Islet of Langerhans (tissue), 1 donor: ENCODE measurements around the gene MAEL.
"Not testable (repeated sequence)": the region's sequence is repeated elsewhere in the genome, so short reads cannot be mapped to it uniquely, and the experiment has no call there.

Source experiments
- FAIRE-seq: peaks from one replicate; lab custom pipeline; 2011; peaks lifted over from hg19 to GRCh38; lab: Jason Lieb, UNC

MAEL gene

DNA sequence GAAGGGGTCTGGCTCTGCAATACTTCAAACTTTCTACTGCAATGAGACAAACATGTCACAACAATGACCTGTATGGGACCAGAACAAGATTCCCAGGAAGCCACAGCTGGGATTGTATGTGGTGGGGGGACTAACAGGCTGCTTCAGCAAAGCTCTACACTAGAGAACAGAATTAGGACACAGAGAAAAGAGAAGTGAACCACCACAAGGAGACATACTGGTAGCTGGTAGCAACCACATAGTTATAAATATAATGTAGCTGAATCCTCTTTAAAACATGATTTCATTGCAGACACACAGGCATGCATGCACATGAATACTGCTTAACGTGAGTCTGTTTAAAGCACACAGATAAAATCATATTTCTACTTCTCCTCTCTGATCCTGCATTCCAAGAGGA, 10.3 kb upstream of the MAEL start:
- FAIRE-seq = no peak

DNA sequence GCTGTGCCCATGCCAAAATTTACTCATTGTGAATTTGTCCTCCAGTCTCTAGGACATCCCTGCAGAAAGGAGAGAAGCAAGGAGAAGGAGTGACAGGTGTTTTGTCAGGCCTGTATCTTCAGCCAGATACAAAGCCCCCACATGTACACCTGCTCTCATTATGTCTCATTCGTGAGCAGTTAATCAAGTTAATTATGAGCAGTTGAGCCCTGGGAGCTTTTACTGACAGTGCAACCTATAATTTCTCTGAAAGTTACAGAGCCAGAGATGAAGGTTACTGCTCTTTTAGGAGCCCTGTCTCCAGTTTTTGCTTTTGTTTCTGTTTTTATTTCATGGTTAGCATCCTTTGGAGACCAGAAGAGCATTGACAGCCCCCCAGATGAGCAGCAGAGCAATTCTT, 8.7 kb upstream of the MAEL start:
- no peak for FAIRE-seq

DNA sequence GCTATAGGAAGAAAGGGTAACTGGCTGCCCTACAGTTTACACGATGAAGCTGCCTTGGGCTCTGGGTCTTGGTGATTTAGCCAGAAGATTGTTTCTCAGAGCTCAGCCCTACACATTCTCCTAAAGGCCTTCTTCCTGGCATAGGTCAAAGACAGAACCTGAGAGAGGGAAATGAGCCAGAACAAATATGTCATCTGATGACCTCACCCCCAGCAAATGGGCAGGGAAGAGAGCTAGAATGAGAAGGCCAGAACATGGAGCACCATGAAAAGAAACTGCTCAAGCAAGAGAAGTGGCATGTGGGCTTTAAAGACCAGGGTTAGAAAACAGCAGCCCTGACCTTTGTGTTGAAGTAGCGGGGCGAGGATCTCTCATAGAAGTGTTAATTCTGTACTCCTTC, 8.3 kb upstream of the MAEL start:
- peak; percentile 49 for FAIRE-seq

DNA sequence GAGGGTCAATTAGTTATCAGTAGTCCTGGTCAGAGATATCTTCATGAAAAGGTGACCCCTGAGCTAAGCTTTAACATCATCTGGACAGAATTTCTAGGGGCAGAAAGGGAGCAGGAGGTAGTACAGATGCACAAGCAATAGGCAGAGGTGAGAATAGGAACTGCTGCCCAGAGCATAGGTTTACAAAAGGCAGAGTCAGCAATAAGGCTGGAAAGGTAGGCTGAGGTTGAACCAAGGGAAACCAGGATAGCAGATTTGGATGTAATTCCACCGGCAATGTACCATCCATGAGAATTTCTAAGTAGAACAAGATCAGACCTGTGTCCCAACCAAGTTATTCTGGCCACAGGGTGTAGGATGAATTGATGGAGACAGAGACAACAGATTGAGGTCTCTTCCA, 7.5 kb upstream of the MAEL start:
- FAIRE-seq = no peak

DNA sequence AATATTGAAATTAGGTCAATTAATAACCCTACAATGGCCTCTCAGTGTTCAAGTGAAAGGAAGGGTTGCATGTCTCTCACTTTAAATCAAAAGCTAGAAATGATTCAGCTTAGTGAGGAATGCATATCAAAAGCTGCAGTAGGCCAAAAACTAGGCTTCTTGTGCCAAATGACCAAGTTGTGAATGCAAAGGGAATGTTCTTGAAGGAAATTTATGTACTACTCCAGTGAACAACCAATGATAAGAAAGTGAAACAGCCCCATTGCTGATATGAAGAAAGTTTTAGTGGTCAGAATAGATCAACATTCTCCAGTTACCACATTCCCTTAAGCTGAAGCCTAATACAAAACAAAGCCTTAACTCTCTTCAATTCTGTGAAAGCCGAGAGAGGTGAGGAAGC, 10.0 kb downstream of the MAEL start:
- FAIRE-seq = no peak

DNA sequence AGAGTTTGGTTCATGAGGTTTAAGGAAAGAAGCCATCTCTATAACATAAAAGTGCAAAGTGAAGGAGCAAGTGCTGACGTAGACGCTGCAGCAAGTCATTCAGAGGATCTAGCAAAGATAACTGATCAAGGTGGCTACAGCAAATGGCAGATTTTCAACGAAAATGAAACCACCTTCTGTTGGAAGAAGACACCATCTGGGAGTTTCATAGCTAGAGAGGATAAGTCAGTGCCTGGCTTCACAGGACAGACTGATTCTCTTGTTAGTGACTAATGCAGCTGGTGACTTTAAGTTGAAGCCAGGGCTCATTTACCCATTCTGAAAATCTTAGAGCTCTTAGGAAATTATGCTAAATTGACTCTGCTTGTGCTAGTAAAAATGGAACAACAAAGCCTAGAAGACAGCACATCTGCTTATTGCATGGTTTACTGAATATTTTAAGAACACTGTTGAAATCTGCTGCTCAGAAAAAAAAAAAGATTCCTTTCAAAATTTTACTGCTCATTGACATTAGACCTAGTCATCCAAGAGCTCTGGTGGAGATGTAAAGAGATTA, 10.5 kb downstream of the MAEL start:
- FAIRE-seq = no peak

DNA sequence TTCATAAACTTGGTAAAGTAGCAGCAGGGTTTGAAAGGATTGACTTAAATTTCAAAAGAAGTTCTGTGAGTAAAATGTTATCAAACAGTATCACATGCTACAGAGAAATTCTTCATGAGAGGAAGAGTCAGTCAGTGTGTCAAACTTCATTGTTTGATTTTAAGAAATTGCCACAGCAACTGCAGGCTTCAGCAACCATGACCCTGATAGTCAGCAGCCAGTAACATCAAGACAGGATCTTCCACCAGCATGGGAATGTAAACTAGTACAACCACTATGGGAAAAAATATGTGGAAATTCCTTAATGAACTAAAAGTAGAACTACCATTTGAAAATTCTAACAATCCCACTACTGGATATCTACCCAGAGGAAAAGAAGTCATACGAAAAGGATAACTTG, 11.5 kb downstream of the MAEL start:
- no peak for FAIRE-seq

DNA sequence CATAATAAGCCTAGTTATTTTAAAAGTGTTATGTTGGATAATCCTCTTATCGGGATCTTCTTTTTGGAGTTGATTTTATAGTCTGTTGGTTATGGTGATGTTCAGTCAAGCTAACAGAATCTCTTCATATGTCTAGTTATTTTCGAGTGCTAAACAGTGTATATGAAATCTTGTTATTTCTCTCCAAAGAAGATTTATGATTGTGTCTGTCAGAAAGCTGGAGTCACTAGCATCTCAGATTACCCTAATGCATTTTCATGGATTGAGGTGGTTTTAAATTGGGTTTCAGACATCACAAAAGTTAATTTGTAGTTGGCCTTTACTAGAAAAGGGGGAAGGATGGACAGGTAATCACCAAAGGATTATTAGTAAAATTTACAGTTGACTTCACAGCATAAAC, 13.3 kb downstream of the MAEL start:
- FAIRE-seq = no peak

DNA sequence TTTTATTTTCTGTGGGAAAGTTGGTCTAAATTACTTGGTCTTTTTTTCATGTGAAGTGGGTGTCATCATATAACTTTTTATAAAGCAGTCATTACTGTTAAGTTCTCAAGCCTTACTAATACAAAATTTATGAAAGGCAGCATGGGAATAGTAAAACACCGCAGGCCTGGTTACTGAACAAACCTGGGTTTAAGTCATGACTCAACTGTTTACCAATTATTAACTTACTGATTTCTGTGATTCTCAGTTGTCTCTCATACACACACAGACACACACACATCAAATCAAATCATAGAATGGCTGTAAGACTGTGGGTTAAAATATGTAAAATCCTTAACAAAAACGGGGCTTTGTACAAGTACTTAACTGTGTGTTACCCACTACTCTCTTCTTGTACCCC, 14.6 kb downstream of the MAEL start:
- no peak for FAIRE-seq

DNA sequence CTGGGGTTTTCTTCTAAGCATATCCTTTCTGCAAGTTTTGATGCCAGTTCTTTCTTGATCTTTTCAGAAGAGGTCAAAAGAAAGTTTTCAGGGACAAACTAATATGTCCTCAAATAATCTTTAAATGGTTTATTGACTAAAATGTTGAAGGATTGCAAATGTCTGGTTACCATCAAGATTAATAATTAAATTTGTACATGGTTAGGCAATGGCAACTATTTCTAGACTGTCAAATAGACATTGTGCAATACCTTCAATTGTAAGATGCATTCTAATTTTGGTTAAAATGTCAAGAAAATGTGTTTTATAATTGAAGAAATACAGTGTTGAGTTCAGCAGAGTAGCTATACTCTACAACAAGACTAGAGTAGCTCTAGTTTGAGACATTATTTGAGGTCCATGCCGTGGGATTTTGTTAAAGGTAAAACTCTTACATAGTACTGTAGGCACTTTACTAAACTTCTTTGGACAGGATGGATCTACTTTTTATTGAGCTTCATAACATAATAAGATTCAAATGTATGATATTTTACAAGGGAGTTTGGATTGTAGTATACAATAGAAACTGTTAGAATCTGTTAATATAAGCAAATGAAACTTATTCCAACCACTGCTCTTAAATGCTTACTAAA, 22.6 kb downstream of the MAEL start:
- no peak for FAIRE-seq

DNA sequence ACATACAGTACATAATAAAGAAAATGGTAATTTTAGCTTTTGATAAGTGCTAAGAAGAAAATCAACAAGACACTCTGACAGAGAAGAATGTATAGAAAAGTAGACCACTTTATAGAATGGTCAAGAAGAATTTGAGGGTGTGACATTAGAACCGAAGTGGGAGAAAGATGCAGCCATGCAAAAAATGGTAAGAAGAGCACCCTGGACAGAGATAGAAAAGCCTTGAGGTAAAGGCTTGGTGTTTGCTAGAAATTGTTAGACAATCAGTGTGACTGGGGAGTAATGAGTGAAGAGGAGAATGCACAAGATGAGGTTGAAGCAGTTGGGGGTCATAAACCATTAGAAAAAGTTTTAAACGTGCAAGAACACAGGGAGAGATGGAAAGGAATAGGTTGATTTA, 23.5 kb downstream of the MAEL start:
- FAIRE-seq = no peak

DNA sequence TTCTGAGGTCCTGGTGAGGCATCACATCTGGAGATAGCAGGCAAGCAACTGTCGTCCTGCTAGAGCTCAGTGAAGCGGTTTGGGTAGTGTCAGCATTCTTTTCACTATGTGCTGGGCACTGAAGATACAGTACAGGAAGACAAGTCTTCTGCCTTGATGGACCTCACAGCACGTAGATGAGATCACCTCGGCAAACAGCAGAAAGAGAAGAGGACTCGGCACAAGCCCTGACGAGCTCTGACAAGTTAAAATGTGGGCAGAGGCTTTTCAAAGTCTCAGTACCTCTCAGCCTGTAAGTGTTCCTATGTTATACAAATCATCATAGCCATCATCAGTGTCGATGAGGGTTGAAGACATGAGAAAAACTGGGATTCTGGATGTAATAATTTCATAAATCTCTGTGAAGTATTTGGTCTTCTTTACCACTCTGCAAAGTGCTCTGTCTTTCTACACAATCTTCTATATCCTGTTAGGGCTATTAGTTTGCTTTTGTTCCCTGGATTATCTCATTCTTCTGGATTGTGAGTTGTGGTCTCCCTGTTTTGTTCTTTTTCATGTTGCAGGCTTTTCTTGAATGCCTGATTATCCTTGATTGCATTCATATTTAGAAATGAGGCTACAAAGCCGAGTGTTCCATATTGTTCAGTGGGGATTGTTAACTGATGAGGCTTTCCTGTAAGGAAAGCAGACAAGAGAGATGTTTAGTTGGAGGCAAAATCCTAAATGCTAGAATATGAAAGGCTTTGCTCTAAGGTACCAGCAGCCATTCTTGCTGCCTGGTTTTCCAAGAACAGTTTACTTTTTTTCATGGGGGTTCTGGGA, 24.2 kb downstream of the MAEL start:
- no peak for FAIRE-seq

DNA sequence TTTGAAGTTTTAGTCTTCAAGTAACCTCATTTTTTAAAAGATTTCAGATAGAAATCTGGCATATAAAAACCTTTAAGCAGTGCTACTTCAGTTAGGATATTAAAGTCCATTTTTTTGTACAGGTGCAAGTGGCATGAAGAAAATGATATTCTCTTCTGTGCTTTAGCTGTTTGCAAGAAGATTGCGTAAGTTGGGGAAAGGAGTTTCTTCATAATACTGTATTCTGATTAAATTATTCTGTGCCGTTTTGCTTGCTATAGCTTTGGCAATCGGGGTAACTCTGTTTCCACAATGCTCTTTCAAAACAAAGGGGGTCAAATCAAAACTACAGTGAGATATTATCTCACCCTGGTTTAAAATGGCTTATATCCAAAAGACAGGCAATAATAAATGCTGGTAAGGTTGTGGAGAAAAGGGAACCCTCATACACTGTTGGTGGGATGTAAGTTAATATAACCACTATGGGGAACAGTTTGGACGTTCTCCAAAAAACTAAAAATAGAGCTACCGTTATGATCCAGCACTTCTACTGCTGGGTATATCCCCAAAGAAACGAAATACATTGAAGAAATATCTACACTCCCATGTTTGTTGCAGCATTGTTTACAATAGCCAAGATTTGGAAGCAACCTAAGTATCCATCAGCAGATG, 27.1 kb downstream of the MAEL start:
- no peak for FAIRE-seq

DNA sequence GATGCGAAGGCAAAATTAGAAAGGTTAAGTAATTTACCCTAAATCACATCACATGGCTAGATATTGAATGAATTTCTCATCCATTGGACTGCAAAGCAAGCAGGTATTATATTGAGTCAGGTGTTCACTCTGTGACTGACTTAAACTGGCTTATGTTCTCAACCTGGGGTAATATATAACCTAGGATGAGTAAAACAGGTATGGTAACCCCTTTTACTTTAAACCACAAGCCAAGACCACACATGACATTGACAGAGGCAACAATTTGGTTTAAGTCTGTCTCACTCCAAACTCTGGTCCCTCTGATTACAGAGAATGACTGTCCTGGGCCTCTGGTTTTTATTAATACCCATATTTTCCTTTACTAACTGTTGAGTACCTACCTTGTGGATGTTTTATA, 33.3 kb downstream of the MAEL start:
- FAIRE-seq = no peak

DNA sequence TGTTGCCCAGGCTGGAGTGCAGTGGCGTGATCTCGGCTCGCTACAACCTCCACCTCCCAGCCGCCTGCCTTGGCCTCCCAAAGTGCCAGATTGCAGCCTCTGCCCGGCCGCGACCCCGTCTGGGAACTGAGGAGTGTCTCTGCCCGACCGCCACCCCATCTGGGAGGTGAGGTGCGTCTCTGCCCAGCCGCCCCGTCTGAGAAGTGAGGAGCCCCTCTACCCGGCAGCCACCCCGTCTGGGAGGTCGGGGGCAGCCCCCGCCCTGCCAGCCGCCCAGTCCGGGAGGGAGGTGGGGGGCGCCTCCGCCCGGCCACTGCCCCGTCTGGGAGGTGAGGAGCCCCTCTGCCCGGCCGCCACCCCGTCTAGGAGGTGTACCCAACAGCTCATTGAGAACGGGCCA, 40.5 kb downstream of the MAEL start:
- FAIRE-seq = not testable (repeated sequence)

DNA sequence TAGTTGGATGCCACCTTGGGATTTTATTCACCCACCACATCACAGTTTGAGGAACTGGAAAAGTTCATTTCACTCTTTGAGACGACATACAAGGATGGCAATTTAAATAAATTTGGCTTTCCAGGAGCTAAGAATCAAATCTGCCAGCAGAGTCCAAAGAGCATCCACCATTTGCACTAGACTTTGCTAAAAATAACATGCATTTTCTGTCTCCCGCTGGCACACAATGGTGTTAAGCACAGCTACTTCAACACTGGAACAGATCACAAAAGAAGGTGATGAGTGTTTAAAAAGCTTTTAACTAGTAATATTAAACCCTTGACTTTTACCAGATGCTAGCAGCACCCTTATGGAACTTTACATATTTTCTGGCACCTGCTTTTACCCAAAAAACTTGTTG, 44.6 kb downstream of the MAEL start:
- FAIRE-seq = no peak

DNA sequence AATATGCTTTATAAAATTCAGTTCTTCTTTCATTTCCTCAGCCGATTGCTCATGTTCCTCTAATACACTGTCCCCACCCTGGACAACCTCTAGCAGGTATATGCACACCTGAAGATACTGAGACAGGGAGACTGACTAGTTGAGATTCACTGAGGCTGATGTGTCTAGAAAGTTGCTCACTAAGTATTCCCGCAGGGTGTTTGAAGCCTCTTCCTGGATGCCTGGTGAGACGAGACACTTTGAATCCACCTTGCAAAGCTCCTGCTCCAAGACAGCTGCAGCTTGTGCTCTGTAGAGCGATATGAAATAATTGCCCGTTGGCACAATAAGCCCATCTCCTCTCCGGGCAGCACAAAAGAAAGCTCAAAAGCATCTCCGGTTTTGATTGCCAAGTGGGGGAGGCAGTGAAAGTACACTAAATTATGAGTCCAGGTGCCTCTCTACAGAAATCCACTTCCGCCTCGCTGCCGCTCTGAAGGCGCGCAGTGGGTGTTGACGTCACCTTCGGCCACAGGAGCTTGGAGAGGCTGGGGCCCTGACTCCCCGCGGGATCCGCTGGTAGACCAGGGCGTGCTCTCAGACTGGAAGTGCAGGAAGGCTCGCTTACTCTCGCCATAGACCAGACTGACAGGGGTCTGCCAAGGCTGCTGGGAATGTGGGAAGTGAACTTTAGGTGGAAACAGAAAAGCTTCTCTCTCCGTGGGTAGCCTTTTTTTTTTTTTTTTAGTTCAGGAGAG, 54.8 kb downstream of the MAEL start:
- no peak for FAIRE-seq

DNA sequence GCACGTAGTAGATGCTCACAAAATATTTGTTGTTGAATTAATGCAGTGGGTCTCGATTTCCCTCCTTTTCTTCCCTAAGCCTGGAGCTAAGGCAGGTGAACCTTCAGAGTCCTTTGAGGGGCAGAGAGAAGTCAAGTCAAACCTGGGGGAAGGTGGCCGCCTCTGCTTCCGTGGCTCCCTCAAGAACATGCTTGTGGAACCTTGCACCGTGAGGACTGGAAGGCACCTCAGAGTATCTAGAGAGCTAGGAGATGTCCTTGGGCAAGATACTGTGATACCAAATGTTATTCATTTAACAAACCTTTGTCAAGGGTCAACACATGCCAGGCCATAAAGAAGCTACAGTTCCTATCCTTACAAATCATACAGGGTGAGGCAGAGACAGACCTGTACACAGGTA, 62.8 kb downstream of the MAEL start:
- no peak for FAIRE-seq

DNA sequence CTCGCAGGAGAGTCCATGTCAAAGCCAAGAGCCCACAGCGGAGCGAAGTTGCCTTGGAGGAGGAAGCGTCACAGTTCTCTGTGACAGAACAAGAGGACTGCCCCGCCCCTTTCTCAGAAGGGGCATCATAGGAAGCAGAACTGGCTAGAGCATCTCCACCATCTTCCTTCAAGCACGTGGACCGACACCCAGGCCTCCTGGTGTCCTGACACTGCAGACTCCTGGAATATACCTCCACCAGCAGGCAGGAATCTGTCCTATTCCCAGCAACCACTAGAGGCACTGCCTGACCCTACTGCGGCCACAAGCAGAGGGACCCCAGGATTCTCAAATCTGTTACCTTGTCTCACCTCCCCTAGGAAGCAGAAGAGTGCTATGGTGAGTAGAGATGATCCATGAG, 63.3 kb downstream of the MAEL start:
- FAIRE-seq = no peak

DNA sequence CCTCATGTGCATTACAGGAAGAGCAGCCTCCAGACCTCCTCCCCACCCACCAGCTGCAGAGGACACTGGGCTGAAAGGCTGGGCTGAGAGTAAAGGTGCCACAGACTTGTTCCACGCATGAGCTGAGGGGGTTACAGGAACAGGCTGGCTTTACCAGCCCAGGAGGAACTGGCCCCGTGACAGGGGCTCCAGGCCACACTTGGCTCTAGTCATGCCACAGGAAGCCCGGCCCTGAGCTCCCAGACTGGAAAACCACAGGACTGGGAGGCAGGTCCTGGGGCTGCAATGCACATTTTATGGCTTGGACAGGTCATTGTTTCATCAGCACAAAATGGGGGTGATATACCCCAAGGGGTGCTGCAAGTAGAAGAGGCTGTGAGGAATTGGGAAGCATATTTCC, 65.5 kb downstream of the MAEL start:
- no peak for FAIRE-seq

DNA sequence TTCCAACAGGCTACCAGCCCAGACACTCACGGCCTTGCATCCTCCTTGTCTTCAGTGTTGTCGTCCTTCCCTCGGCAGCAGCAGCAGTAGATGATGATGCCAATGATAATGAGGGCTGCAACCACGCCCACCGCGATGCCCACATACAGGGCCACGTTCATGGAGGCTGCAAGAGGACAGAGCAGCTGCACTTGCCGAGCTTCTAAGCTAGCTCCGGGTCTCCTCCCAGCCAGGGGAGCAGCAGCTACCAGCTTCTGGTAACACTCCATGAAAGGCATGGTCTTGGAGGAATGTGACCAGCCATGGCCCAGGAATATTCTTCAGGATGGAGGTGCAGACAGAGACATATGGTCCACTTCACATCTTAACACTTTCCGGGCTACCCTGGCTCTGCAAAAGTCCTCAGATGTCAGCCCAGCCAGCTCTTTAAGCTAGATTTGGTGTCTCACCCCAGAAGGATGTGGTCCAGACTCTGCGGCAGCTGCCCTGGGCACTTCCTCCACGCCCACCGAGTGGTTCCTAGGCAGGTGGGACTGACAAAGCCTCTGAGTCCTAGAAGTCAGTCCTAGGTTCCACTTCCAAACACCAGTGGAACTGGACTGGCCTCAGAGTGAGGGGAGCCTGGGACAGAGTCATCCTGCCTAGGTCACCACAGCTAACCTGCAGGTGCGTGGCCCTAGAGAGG, 66.0 kb downstream of the MAEL start:
- no peak for FAIRE-seq
